Esophagus muscularis mucosa (tissue), 4 donors: Measurements from ENCODE around the gene RANBP3. TPM values are rescaled to one million over a fixed set of nuclear protein-coding genes. Genes with fewer than 3 reads are reported as not detected.

ENCODE experiments used
- DNase-seq: peaks from one replicate; pipeline ENCODE4 v3.0.0-alpha.2; 2017; ENCODE audit errors: extremely low spot score
- H3K27ac ChIP-seq, 4 donors: fragments of 200-600 bp; sonication (generic); replicated peaks in 1 of 4; 1 replicate in 3 of 4; 2 replicates in 1 of 4; pipeline ENCODE4 v1.5.1; 2016 to 2019; ENCODE audit warnings: mild to moderate bottlenecking in 1 of 4
- H3K27me3 ChIP-seq, 4 donors: fragments of 200-600 bp; sonication (generic); one replicate each; pipeline versions ENCODE4 v1.5.1 to v1.6.0; 2016 to 2019
- H3K36me3 ChIP-seq, 4 donors: fragments of 200-600 bp; sonication (generic); one replicate each; pipeline ENCODE4 v1.5.1; 2016 to 2019
- H3K4me1 ChIP-seq, 4 donors: fragments of 200-600 bp; sonication (generic); one replicate each; pipeline ENCODE4 v1.5.1; 2016 to 2019
- H3K4me3 ChIP-seq, 4 donors: fragments of 200-600 bp; sonication (generic); 1 replicate in 2 of 4; 2 replicates in 2 of 4; pipeline ENCODE4 v1.5.1; 2016 to 2019; ENCODE audit warnings: mild to moderate bottlenecking in 4 of 4, moderate library complexity in 1 of 4
- H3K9me3 ChIP-seq, 4 donors: fragments of 200-600 bp; sonication (generic); 1 replicate in 3 of 4; 2 replicates in 1 of 4; pipeline ENCODE4 v1.5.1; 2016 to 2019
- CTCF ChIP-seq, 3 experiments: fragments of 200-600 bp in 2 of 3; fragments of 450-650 bp in 1 of 3; sonication (generic) in 2 of 3; IDR thresholded peaks; one replicate each; pipeline ENCODE4 v1.5.1; 2017 to 2019; ENCODE audit warnings: antibody characterized with exemption in 3 of 3, mild to moderate bottlenecking in 2 of 3, moderate library complexity in 1 of 3
- EP300 ChIP-seq: sonication (generic); formaldehyde crosslinking; IDR thresholded peaks from one replicate; pipeline ENCODE4 v1.6.1; 2017; ENCODE audit warnings: antibody characterized with exemption
- POLR2A ChIP-seq: fragments of 450-650 bp; IDR thresholded peaks from one replicate; pipeline ENCODE4 v1.6.1; 2017; ENCODE audit warnings: antibody characterized with exemption, moderate library complexity, mild to moderate bottlenecking, low read depth
- POLR2AphosphoS5 ChIP-seq, 2 donors: sonication (generic); formaldehyde crosslinking; IDR thresholded peaks; one replicate each; pipeline ENCODE4 v1.6.1; 2017; ENCODE audit warnings: antibody characterized with exemption in 2 of 2
- WGBS: methylation state at CpG from one replicate; pipeline ENCODE4 v1.1.5; 2018; 5-methylcytosine and 5-hydroxymethylcytosine counted together
- intact Hi-C: fragments of 100-400 bp; cut with DNase I; formaldehyde crosslinking; loops from one replicate; pipeline ENCODE4 v1.15.1; 2023
- total RNA-seq, 4 donors: library from RNA; depleted of rRNA; stranded (reverse); fragments of >200 nt; gene quantifications; one replicate each; pipeline versions ENCODE4 v1.1.0 to v1.2.1, GENCODE V29; 2016

RANBP3 gene
- total RNA-seq, 4 donors from 2014 or later, result 92.2 to 127 (median 102) TPM

DNA sequence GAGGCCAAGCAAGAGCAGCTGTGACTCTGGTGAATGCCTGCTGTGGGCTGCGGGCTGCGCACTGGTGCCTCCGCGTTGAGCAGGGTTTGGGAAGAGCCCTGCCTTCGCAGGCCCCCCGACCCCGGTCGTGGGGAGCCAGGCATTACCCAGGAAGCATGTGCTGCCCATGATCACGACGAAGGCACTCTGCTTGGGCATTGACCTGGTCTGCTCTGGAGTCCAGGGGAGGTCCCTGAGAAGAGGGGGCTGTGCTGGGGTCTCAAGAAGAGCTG lies 19.2 kb downstream of the RANBP3 start:
- Histone ChIP-seq H3K4me1 (peaks cover 96 to 100% (median 100%) of the 10 kb centered on the region in 4 donors), H3K27ac (peak overlapping the region; percentile 79 to 85 (median 84)), H3K27me3 (no peaks in the 10 kb centered on the region), H3K9me3 (no peaks in the 10 kb centered on the region), H3K4me3 (no peak overlapping the region), H3K36me3 (no peaks in the 10 kb centered on the region)
- no peak for DNase-seq
- TF ChIP-seq POLR2A (no peak), CTCF (IDR thresholded peaks at IDR 0.05) (no peak), POLR2AphosphoS5 (IDR thresholded peaks at IDR 0.05) (no peak), EP300 (no peak)
- WGBS, result 78% methylated on average over 8 of the region's 10 CpGs
- intact Hi-C loops, result no loop called here

DNA sequence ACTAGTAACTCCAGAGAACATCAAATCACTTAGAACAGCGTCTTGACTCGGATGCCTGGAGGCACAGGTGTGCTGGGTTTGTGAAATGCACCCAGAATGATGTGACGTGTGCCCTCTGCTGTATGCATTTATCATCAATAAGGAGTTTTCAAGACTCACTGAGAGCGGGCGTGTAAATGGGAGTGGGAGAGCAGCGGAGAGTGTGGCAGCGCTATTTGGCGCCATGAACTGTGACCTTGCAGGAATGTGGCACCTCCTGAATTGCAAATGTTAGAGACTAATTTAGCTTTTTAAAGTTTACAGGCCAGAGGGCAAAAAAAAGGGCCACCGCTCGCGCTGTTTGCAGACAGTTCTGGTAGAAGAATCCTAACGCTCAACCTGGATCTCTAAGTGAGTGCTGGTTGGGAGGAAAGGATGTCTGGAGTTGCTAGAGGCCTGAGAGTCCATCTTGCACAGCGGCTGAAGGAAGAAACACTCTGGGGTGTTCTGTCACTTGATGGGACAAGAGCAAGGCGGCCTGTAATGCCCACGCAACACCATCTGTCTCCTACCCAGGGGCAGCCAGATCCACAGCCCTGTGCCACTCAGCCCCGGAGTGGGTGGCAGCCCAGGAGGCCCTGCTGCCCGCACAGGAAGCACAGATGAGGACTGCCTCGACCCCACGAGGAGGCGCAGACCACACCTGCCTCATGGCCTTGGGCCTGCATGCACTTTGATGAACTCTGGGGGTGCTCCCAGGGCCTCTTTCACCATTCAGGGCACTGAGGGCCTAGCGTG lies 19.7 kb downstream of the RANBP3 start:
- DNase-seq, result no peak
- Histone ChIP-seq H3K36me3 (no peaks in the 10 kb centered on the region), H3K9me3 (no peaks in the 10 kb centered on the region), H3K27me3 (no peaks in the 10 kb centered on the region), H3K4me3 (no peak overlapping the region), H3K27ac (peak overlapping the region; percentile 79 to 85 (median 84)), H3K4me1 (peaks cover 97 to 100% (median 100%) of the 10 kb centered on the region in 4 donors)
- TF ChIP-seq POLR2AphosphoS5 (IDR thresholded peaks at IDR 0.05) (no peak), EP300 (no peak), POLR2A (no peak), CTCF (IDR thresholded peaks at IDR 0.05) (no peak)
- WGBS, result 93% methylated on average over 12 of the region's 21 CpGs
- intact Hi-C loops, result no loop called here

- H3K4me1 ChIP-seq, result peaks cover 97 to 100% (median 100%) of the 10 kb centered on the region in 4 donors
- no peak overlapping the region for H3K4me3 ChIP-seq
- intact Hi-C loops, result no loop called here
- no peaks in the 10 kb centered on the region for H3K36me3 ChIP-seq
- TF ChIP-seq POLR2A (no peak), EP300 (no peak), POLR2AphosphoS5 (IDR thresholded peaks at IDR 0.05) (no peak), CTCF (IDR thresholded peaks at IDR 0.05) (no peak)
- no peaks in the 10 kb centered on the region for H3K9me3 ChIP-seq
- no peaks in the 10 kb centered on the region for H3K27me3 ChIP-seq
- DNase-seq, result no peak
- 74% methylated on average over 10 of the region's 10 CpGs for WGBS
- peak overlapping the region; percentile 79 to 85 (median 84) for H3K27ac ChIP-seq
These were observed 20.8 kb downstream of the RANBP3 start for GRCh38 chr19:5957170-5957569.

DNA sequence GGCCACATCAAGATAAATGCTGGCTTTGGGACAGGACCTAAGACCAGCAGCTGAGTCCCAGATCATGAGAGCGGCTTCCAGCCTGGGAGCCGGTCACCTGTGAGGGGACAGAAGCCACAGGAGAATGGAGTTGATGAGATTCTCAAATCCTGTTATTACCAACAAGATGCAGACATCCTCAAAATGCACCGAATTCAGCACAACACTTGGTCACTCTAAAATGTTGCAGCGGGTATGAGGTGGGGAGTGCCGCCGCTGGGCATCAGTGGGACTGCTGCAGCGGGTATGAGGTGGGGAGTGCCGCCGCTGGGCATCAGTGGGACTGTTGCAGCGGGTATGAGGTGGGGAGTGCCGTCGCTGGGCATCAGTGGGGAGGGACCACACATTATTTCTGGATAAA lies 21.2 kb downstream of the RANBP3 start:
- no peak for DNase-seq
- peaks cover 97 to 100% (median 100%) of the 10 kb centered on the region in 4 donors for H3K4me1 ChIP-seq
- no peak overlapping the region for H3K4me3 ChIP-seq
- no peaks in the 10 kb centered on the region for H3K9me3 ChIP-seq
- 88% methylated on average over 12 of the region's 12 CpGs for WGBS
- intact Hi-C loops, result no loop called here
- no peaks in the 10 kb centered on the region for H3K27me3 ChIP-seq
- peak overlapping the region; percentile 79 to 85 (median 84) for H3K27ac ChIP-seq
- H3K36me3 ChIP-seq, result no peaks in the 10 kb centered on the region
- TF ChIP-seq POLR2AphosphoS5 (IDR thresholded peaks at IDR 0.05) (no peak), CTCF (IDR thresholded peaks at IDR 0.05) (no peak), POLR2A (no peak), EP300 (no peak)
